GM19438 (cell line): ENCODE results near the gene ITPR2.
"Not testable (repeated sequence)": the region's sequence is repeated elsewhere in the genome, so short reads cannot be mapped to it uniquely, and the experiment has no call there.

Experiments used
- ATAC-seq: cut with Tn5 transposase; IDR thresholded peaks from one replicate; pipeline ENCODE4 v1.9.1; 2021; ENCODE audit warnings: low read depth; ENCODE audit not compliant: unreplicated experiment

The ITPR2 gene

GRCh38 chr12:26434299-26435068 is 398.5 kb downstream of the ITPR2 start:
- ATAC-seq: no peak

GRCh38 chr12:26433701-26434100 is 399.3 kb downstream of the ITPR2 start:
- not testable (repeated sequence) for ATAC-seq

- no peak for ATAC-seq
Observed at GRCh38 chr12:26431211-26431610, 401.8 kb downstream of the ITPR2 start.

GRCh38 chr12:26430596-26430995 is 402.4 kb downstream of the ITPR2 start:
- ATAC-seq: not testable (repeated sequence)

- ATAC-seq: no peak
Observed at GRCh38 chr12:26429070-26429691, 403.8 kb downstream of the ITPR2 start.

GRCh38 chr12:26428420-26428819 is 404.6 kb downstream of the ITPR2 start:
- ATAC-seq: no peak

- ATAC-seq: no peak
Observed at GRCh38 chr12:26426652-26427051, 406.3 kb downstream of the ITPR2 start.

- peak; percentile 61 for ATAC-seq
Observed at GRCh38 chr12:26425587-26426260, 407.3 kb downstream of the ITPR2 start.

GRCh38 chr12:26422839-26423398 is 410.1 kb downstream of the ITPR2 start:
- peak; percentile 73 for ATAC-seq

- ATAC-seq: no peak
Observed at GRCh38 chr12:26416550-26416949, 416.4 kb downstream of the ITPR2 start.

- no peak for ATAC-seq
Observed at GRCh38 chr12:26410689-26411088, 422.3 kb downstream of the ITPR2 start.

- ATAC-seq: no peak
Observed at GRCh38 chr12:26406813-26407212, 426.2 kb downstream of the ITPR2 start.

- no peak for ATAC-seq
Observed at GRCh38 chr12:26406391-26406790, 426.6 kb downstream of the ITPR2 start.

- ATAC-seq: no peak
Observed at GRCh38 chr12:26403601-26404000, 429.4 kb downstream of the ITPR2 start.

- ATAC-seq: no peak
Observed at GRCh38 chr12:26402648-26403047, 430.3 kb downstream of the ITPR2 start.

- no peak for ATAC-seq
Observed at GRCh38 chr12:26401874-26402273, 431.1 kb downstream of the ITPR2 start.

- no peak for ATAC-seq
Observed at GRCh38 chr12:26400627-26401026, 432.4 kb downstream of the ITPR2 start.

GRCh38 chr12:26399381-26399780 is 433.6 kb downstream of the ITPR2 start:
- ATAC-seq: no peak

GRCh38 chr12:26396402-26396801 is 436.6 kb downstream of the ITPR2 start:
- ATAC-seq: no peak

- ATAC-seq: no peak
Observed at GRCh38 chr12:26389343-26389742, 443.7 kb downstream of the ITPR2 start.

GRCh38 chr12:26384536-26384935 is 448.5 kb downstream of the ITPR2 start:
- ATAC-seq: no peak
